ENCODE results near the gene ALDH1A1.

DNA sequence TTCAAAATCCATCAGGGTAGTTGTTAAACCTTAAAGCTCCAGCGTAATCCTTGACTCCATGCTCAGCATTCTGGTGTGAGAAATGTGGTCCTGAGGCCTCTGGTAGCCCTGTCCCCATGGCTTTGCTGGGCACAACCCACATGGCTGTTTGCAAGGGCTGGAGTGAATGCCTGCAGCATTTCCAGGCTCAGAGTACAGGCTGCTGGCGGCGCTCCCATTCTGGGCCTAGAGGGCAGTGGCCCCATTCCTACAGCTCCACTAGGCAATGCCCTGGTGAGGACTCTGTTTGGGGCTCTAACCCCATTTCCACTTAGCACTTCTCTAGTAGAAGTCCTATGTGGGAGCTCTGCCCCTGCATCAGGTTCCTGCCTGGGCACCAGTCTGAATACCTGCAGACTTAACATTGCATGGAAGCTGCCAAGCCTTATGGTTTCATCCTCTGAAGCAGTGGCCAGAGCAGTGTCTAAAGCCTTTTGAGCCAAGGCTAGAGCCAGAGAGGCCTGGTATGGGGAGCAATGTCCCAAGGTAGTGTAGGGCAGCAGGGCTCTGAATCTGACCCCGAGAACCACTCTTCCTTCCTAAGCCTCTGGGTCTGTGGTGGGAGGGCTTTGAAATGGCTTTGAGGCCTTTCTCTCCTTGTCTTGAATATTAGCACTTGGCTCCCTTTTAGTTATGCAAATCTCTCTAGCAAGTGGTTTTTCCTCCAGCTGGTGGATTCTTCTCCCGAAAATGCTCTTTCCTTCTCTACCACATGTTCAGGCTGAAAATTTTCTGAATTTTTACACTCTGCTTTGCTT, 5.8 kb upstream of the ALDH1A1 start:
- TF ChIP-seq ELF4 (CRISPR knock-in tag; IDR thresholded peaks at IDR 0.05) = no peak
- no peak for TF ChIP-seq PHF21A (IDR thresholded peaks at IDR 0.05; ENCODE audit: borderline replicate concordance, low read depth)
- TF ChIP-seq REST (IDR thresholded peaks at IDR 0.05; ENCODE audit: borderline replicate concordance) = no peak
- no peak for TF ChIP-seq REST (CRISPR knock-in tag; IDR thresholded peaks at IDR 0.05; ENCODE audit: low read depth)
- no peak for TF ChIP-seq YY1 (IDR thresholded peaks at IDR 0.05; ENCODE audit: borderline replicate concordance in 1 of 3, control insufficient read depth in 1 of 3, extremely low read depth in 1 of 3, insufficient read depth in 3 of 3, insufficient read length in 1 of 3, insufficient replicate concordance in 2 of 3, low read depth in 1 of 3, low read length in 2 of 3)
- no peak for TF ChIP-seq TFE3 (CRISPR knock-in tag; IDR thresholded peaks at IDR 0.05)
- TF ChIP-seq, protein P1, sequence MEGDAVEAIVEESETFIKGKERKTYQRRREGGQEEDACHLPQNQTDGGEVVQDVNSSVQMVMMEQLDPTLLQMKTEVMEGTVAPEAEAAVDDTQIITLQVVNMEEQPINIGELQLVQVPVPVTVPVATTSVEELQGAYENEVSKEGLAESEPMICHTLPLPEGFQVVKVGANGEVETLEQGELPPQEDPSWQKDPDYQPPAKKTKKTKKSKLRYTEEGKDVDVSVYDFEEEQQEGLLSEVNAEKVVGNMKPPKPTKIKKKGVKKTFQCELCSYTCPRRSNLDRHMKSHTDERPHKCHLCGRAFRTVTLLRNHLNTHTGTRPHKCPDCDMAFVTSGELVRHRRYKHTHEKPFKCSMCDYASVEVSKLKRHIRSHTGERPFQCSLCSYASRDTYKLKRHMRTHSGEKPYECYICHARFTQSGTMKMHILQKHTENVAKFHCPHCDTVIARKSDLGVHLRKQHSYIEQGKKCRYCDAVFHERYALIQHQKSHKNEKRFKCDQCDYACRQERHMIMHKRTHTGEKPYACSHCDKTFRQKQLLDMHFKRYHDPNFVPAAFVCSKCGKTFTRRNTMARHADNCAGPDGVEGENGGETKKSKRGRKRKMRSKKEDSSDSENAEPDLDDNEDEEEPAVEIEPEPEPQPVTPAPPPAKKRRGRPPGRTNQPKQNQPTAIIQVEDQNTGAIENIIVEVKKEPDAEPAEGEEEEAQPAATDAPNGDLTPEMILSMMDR (IDR thresholded peaks at IDR 0.05 in 2 of 3, conservative IDR thresholded peaks at IDR 0.05 in 1 of 3; ENCODE audit: insufficient read depth in 2 of 3, low read depth in 1 of 3, low read length in 3 of 3) = no peak
- no peak for TF ChIP-seq ZNF3 (CRISPR knock-in tag; IDR thresholded peaks at IDR 0.05)
- no peak for TF ChIP-seq DIDO1 (tag; IDR thresholded peaks at IDR 0.05; ENCODE audit: low read depth)
- no peak for TF ChIP-seq LEF1 (IDR thresholded peaks at IDR 0.05)
